AG04450 (cell line): ENCODE results near the gene RALBP1. TPM values are rescaled to one million over a fixed set of nuclear protein-coding genes. Genes with fewer than 3 reads are reported as not detected.

Experiments
- CTCF ChIA-PET: fragments of 300-600, 350-600 bp; formaldehyde crosslinking; extraction: SDS; loops from one replicate; lab custom pipeline; 2022; ENCODE audit warnings: antibody characterized with exemption, inconsistent platforms; lab: Charles Lee
- POLR2A ChIA-PET: fragments of 350-600 bp; formaldehyde crosslinking; extraction: SDS; loops from one replicate; lab custom pipeline; 2021; ENCODE audit warnings: antibody characterized with exemption, inconsistent platforms; lab: Yijun Ruan, JAX
- DNase-seq: peaks from one replicate; pipeline ENCODE4 v3.0.0-alpha.2; 2011; ENCODE audit warnings: low read depth, low spot score
- H3K27ac ChIP-seq: one replicate; pipeline ENCODE4 v1.5.1; 2012; ENCODE audit warnings: low read depth, low read length, control low read depth
- H3K27me3 ChIP-seq: one replicate; pipeline ENCODE4 v1.6.0; 2012; ENCODE audit warnings: low read length; ENCODE audit not compliant: control insufficient read depth, insufficient read depth
- H3K4me3 ChIP-seq: 2 replicates; pipeline ENCODE4 v1.5.1; 2011; ENCODE audit warnings: mild to moderate bottlenecking, low read depth, low read length, control low read depth
- H3K9me3 ChIP-seq: 2 replicates; pipeline ENCODE4 v1.5.1; 2012; ENCODE audit warnings: low read length; ENCODE audit not compliant: control insufficient read depth, insufficient read depth
- polyA plus RNA-seq: library from polyadenylated mRNA; depleted of rRNA; stranded (reverse); fragments of >200 nt; gene quantifications from 2 replicates; pipeline ENCODE4 v1.2.3, GENCODE V29; 2011
- TF ChIP-seq, protein P1 (sequence below): IDR thresholded peaks from 2 replicates; pipeline ENCODE4 v1.5.1; 2011; ENCODE audit warnings: low read depth, low read length, control low read depth, inconsistent platforms

Gene RALBP1
- polyA plus RNA-seq, 1 experiment: 59.8 TPM

DNA sequence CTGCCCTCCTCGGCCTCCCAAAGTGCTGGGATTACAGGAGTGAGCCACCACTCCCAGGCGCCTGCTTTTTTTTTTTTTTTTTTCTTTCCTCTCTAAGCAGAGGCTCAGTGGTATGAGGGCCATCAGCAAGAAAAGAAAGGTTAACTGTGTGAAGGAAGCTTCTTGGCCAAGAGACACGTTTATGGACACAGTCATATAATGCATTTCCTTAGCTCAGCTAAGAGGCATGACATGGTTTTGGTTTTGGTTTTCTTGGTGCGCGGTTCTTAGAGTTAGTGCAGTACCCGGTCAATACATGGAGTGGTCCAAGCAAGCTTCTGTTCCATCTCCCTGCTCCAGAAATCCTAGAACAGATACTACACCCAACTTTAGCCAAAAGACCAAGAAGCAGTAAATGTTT is 42.6 kb downstream of the RALBP1 start:
- no peak overlapping the region for H3K27ac ChIP-seq
- no peak overlapping the region for H3K4me3 ChIP-seq
- no peaks in the 10 kb centered on the region for H3K9me3 ChIP-seq
- CTCF ChIA-PET: interaction anchor here (0.9 to 1.0 kb wide), 2 partner anchors 24 to 57 kb away, joined by 3 read pairs; no protein-coding TSS in a partner anchor
- TF ChIP-seq, protein P1, sequence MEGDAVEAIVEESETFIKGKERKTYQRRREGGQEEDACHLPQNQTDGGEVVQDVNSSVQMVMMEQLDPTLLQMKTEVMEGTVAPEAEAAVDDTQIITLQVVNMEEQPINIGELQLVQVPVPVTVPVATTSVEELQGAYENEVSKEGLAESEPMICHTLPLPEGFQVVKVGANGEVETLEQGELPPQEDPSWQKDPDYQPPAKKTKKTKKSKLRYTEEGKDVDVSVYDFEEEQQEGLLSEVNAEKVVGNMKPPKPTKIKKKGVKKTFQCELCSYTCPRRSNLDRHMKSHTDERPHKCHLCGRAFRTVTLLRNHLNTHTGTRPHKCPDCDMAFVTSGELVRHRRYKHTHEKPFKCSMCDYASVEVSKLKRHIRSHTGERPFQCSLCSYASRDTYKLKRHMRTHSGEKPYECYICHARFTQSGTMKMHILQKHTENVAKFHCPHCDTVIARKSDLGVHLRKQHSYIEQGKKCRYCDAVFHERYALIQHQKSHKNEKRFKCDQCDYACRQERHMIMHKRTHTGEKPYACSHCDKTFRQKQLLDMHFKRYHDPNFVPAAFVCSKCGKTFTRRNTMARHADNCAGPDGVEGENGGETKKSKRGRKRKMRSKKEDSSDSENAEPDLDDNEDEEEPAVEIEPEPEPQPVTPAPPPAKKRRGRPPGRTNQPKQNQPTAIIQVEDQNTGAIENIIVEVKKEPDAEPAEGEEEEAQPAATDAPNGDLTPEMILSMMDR: no peak
- DNase-seq: no peak
- no peaks in the 10 kb centered on the region for H3K27me3 ChIP-seq
- POLR2A ChIA-PET: interaction anchor here (0.6 kb wide), 1 partner anchor 11 kb away, joined by 6 read pairs; no protein-coding TSS in a partner anchor

DNA sequence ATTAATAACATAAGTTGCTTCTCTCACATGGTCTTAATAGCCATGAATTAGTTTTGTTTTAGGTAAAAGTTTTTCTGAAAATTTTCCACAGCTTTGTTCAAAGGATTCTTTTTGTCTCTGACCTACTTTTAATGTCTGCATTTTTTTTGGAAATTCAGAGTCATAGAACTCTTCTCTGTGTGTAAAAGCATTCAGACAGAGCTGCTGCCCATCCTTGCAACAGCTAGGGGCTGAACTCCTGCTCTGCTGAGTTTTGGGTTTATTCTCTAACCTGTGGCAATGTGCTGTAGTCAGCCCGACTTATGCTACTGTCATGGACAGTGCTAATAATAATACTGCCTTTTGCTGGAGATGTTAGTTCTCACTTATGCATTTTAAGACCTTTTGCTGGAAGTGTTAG is 44.1 kb downstream of the RALBP1 start:
- H3K27me3 ChIP-seq: no peaks in the 10 kb centered on the region
- POLR2A ChIA-PET: no interaction called here
- no peak for DNase-seq
- H3K27ac ChIP-seq: no peak overlapping the region
- TF ChIP-seq, protein P1: no peak
- CTCF ChIA-PET: no interaction called here
- no peak overlapping the region for H3K4me3 ChIP-seq
- no peaks in the 10 kb centered on the region for H3K9me3 ChIP-seq

DNA sequence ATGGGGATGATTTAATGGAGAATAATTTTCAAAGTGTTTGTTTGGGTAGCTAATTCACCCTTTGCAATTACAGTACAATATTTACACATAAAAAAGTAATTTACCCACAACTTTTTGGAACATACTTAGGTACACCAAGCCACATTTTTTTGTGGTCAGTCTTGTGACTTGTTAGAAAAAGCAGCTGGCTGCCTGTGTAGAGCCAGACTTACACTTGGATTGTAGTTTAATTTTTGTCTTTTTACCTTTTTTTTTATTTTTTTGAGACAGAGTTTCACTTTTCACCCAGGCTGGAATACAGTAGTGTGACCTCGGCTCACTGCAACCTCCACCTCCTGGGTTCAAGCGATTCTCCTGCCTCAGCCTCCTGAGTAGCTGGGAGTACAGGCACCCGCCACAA is 45.4 kb downstream of the RALBP1 start:
- no peak overlapping the region for H3K4me3 ChIP-seq
- ChIA-PET CTCF (no interaction called here), POLR2A (no interaction called here)
- no peaks in the 10 kb centered on the region for H3K9me3 ChIP-seq
- no peak for DNase-seq
- TF ChIP-seq, protein P1: no peak
- no peaks in the 10 kb centered on the region for H3K27me3 ChIP-seq
- no peak overlapping the region for H3K27ac ChIP-seq

DNA sequence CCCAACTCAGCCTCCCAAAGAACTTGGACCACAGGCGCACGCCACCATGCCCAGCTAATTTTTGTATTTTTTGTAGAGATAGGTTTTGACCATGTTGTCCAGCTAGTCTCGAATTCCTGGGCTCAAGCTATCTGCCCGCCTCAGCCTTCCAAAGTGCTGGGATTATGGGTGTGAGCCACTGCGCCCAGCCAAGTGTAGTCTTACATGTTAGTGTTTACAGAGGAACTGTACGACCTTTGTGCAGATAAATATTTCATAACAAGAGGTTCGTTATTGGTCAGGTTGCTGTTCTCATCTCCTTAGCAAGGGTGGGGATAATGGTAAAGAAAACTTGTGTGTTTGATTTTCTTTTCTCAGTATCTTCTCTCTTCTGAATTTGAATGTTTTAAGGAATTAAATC is 46.5 kb downstream of the RALBP1 start:
- Histone ChIP-seq H3K4me3 (no peak overlapping the region), H3K27me3 (no peaks in the 10 kb centered on the region), H3K9me3 (no peaks in the 10 kb centered on the region), H3K27ac (no peak overlapping the region)
- TF ChIP-seq, protein P1: no peak
- DNase-seq: no peak
- ChIA-PET CTCF (no interaction called here), POLR2A (no interaction called here)

DNA sequence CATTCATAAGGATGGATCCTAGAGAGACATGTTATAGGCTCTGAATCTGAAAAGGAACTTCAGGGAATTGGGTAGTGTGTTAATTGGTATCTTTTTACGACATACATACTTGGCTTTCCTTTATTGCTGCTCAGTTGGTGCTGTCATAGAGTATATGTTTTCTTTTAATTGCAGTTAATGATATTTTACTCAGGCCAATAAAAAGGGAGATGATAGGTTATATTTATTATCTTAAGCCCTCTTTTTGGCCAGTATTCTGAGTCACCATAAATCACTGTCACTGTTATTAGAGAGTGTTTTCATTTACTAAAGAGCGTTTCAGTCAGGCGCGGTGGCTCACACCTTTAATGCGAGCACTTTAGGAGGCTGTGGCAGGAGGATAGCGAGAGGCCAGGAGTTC is 47.6 kb downstream of the RALBP1 start:
- H3K27me3 ChIP-seq: no peaks in the 10 kb centered on the region
- TF ChIP-seq, protein P1: no peak
- peaks cover 1% of the 10 kb centered on the region; the same call in 1 of the 2 replicates for H3K9me3 ChIP-seq
- DNase-seq: no peak
- ChIA-PET CTCF (no interaction called here), POLR2A (no interaction called here)
- H3K4me3 ChIP-seq: no peak overlapping the region
- H3K27ac ChIP-seq: no peak overlapping the region
